Esophagus muscularis mucosa (tissue), 3 donors: ENCODE data around the gene CLEC3B.

ENCODE experiments used
- CTCF ChIP-seq, 3 experiments: fragments of 200-600 bp in 2 of 3; fragments of 450-650 bp in 1 of 3; sonication (generic) in 2 of 3; IDR thresholded peaks; one replicate each; pipeline ENCODE4 v1.5.1; 2017 to 2019; ENCODE audit warnings: antibody characterized with exemption in 3 of 3, mild to moderate bottlenecking in 2 of 3, moderate library complexity in 1 of 3
- POLR2A ChIP-seq: fragments of 450-650 bp; IDR thresholded peaks from one replicate; pipeline ENCODE4 v1.6.1; 2017; ENCODE audit warnings: antibody characterized with exemption, moderate library complexity, mild to moderate bottlenecking, low read depth
- POLR2AphosphoS5 ChIP-seq, 2 donors: sonication (generic); formaldehyde crosslinking; IDR thresholded peaks; one replicate each; pipeline ENCODE4 v1.6.1; 2017; ENCODE audit warnings: antibody characterized with exemption in 2 of 2

GRCh38 chr3:45026957-45027356 lies 854 bp downstream of the CLEC3B start:
- TF ChIP-seq CTCF (IDR thresholded peaks at IDR 0.05) (no peak), POLR2AphosphoS5 (IDR thresholded peaks at IDR 0.05) (peak; percentile 52 to 69), POLR2A (no peak)
